Stimulated activated CD4-positive, alpha-beta T cell treated with anti-CD3 and anti-CD28 coated beads, TNF-alpha, amount 100 ng/mL, for 48 hours (primary cell): ENCODE results near the gene NOX5.

Experiments used
- DNase-seq, 3 donors: peaks; one replicate each; pipeline ENCODE4 v3.0.0-alpha.2; 2020; ENCODE audit warnings: low read depth in 3 of 3

The NOX5 gene

DNA sequence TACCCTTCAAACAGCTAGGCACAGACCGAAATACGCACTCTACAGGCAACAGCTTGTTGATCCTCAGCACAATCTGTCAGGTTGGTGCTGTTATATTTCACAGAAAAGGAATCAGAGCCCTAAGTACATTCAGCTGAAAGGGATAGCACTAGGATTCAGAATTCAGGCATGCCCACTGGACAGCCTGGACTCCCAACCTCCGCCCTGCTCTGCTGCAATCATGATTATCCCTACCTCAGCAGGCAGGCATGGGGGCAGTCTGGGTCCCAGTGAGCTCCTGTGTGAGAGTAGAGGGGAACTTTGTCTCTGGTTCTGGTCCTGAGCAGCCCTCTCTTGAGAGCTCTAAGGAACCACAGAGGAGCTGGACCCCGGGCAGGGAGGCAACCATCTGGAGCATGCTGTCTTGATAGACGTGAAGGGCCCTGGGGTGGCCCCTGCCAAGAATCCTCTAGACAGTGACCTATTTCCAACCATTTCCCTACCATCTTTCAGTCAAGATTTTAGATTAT lies 23.4 kb upstream of the NOX5 start:
- no peak for DNase-seq

DNA sequence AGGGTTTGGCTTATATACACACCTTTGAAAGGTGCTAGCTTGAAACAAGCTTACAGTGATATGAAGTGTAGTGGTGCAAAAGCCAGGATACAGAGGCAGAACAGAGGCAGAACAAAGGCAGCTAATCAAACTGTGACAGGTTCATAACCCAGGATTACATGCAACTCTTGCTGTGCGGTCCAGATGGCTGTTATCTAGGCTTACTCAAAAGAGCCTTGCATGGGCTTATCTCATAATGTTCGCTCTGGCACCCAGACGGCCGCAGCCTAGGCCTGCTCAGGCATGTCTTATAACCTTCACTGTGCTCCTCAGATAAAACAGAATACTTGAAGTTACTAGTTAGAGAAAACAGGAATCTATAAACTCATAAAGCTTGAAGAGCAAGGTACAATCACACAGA lies 22.8 kb upstream of the NOX5 start:
- DNase-seq = no peak

DNA sequence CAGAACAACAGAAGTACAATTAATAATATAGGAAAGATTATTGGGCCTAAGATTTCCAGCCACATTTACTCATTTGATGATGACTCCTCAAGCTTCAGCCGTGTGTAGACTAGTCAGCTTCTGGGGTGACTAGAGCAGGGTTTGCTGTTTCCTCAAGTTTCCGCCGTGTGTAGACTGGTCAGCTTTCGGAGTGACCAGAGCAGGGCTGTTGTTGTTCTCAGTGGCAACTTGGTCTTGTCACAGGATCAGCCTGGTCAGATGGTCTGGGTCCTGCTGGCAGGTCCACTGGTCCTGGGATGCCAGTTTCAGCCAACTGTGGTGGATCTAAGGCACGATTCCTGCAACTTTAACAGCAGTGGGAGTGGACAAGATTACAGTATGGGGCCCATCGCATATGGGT lies 21.8 kb upstream of the NOX5 start:
- DNase-seq = no peak

DNA sequence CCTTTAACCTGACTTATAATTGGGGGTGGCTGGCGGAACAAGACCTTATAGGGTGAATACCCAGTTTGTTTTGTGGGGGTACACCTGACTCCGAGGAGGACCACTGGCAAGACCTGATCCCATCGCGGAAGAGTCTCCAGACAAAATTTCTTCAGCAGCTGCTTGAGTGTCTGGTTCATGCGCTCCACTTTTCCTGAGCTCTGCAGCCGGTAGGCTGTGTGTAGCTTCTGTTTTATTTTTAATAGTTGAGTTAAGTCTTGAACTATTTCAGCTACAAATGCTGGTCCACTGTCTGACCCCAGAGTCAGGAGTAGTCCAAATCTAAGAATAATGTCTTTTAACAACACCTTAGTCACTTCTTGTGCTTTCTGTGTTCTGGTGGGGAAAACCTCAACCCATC lies 21.2 kb upstream of the NOX5 start:
- DNase-seq = no peak

DNA sequence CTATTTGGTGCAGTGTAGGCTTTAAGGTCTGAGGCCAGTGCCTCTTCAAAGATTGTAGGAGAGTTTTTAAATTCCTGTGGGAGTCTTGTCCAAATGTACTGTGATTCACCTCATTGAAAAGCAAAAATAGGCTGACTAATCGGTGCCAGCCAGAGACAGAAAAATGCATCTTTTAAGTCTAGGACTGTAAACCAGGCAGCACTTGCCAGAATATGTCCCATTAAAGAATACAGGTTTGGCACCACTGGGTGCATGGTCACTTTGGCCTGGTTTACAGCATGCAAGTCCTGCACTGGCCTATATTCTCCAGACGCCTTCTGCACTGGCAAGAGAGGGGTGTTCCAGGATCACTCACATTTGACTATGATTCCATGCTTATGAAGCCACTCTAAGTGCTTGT lies 20.3 kb upstream of the NOX5 start:
- no peak for DNase-seq

DNA sequence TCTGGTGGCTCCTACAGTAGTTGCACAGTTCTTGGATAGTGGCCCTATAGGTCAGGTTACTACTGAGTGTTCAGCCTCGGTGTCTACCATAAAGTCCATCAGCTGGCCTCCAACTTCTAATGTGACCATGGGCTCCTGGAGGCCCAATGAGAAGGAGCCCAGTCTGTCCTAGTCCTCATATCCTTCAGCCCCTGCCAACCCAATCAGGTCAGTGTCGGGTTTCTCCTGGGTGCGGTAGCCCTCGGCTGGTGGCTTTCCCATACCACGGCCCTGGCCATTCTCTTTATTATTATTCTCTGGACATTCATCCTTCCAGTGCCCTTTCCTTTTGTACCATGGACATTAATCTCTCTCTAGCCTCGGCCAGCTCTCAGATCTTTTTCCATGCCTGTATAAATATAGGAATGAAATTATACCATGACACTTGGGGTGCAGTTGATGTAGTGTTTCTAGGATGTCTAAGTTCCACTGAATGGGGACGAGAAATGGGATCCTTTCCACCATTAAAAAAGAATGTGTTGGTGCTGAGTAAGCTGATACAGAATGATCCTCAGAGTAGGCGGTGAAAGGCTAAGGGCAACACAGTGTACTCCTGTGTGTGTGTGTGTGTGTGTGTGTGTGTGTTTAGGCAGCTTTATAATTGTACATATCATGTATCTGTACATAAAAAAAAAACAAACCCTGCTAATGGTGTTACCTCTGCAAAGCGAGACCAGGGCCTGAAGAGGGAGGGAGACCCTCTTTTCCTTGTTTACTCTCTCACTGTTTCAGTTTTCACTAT lies 19.3 kb upstream of the NOX5 start:
- DNase-seq = no peak

DNA sequence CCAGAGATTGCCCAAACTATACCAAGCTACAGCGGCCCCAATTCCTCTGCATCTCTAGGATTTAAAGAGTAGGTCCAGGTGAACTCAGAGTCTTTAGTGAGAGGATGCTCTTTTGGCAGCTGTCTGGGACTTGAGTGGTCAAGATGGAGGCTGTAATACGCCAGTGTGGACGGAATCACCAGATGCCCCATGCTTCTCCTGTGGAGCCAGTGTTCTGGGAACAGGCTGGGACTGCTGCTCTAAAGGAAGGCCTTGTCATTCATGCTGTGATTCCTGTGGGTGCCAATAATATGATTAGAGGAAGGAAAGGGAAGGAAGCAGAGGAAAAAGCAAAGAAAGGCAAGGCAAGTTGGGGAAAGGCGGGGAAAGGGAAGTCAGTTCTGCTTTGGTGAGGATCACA lies 17.4 kb upstream of the NOX5 start:
- DNase-seq = no peak

DNA sequence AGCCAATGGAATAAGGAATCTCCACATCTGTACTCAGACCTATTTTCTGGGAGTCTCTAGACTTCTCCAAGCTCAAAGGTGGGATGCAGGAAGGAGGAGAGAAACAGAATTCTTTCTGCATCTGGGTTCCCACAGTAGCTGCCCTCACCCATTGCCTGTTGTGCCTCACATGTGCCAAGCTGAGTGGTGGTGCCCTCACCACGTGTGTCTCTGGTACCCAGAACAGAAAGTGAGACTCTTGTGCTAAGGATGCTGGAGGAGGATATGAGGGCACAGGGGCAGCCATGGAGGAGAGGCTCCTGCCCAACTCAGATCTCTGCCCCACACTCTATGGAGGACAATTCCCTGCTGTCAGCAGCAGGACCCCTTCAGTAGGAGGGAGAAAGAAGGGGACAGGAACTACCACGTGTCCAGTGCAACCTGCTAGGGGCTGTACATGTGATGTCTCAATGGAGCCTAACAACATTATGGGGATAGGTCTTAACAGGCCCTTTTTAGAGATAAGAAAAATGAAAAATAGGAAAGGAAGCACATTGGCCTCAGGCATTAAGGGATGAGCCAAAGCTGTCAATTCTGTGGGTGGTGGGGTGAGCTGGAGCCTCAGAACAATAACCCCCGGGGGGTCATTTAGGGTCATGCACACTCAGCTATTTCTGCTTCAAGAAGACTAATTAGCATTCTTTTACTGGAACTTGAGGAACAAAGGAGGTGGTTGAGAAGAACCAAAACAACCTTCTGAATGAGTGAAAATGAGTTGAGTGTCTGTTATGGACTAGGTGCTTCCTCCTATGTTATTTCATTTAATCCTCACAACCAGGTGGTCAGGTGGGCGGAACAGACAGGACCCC lies 16.3 kb upstream of the NOX5 start:
- DNase-seq = no peak

DNA sequence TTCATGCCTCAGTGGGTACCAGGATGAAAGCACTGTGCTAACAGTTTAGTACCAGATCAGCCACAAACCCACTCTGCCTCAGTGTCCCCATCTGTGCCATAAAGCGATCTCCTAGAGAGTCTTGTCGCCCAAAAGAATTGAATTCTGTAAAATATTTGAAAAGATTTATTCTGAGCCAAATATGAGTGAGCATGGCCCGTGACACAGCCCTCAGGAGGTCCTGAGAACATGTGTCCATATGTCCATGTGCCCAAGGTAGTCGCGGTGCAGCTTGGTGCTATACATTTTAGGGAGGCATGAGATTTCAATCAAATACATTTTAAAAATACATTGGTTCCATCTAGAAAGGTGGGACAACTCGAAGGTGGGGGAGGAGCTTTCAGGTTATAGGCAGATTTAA lies 15.4 kb upstream of the NOX5 start:
- DNase-seq = no peak

DNA sequence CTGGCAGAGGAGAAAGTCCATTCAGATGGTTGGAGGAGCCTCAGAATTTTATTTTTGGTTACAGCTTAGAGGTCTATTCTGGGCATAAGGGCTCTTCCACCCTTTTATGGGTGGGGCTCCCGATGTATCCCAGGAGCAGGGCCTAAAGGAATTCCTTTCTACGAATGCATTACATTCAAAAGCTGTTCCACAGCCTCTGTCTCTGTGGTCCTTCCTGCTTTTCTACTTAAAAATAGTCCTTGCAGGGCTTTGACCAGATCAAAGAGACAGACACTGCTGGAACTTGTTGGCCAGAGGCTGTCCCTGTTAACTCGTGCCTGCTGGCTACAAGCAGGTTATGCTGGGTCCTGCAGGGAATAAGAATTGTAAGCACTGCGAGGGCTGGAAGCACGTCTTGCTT lies 14.4 kb upstream of the NOX5 start:
- no peak for DNase-seq

DNA sequence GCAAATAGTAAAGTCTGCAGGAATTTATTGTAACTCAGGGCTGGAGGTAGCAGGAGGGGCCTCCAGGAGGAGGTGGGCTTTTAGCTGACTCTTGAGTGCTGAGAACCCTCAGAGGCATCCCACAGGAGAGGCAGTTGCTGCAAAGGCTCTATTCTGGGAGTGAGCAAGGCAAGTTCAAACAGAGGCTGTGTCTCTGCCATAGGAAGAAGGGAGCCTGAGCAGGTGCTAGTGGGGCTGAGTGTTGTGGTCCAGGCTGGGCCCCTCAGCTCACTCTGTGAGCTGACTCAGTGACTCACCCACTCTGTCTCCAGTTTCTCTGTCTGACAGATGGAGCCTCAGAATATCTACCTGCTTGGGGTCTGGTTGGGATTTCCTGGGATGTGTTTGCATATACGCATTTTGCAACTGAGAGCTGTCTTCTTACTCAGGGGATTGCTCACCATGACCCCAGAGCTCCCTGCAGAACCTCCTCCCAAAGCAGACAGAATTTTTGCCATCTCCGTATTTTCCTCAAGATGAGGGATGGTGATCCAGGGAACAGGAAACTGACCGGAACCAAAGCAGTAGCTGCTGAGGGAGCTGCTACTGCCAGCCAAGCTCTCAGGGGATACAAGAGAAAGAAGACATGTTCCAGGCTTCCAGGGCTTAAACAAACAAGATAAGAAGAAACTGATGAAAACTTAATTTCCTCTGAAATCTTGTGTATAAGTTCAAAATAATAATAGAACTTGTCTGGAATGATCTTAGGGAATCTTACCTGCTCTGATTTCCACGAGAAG lies 13.6 kb upstream of the NOX5 start:
- no peak for DNase-seq

DNA sequence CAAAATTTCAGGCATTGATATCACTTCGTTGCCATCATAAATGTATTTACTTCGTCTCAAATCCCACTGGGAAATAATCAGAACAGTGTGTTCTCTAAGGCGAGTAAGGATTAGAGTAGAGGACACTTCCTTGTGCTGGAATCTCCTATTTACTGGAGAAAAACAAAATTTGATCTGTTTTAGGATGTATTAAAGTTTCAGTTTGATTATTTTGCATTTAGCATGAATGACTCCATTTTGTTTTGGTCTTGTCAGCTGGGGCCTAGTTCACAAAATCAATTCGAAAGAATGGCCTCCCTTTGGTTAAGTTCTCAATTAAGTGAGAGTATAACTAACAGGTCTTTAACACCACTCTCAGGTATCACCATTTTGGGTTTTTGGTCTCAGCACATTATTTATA lies 11.7 kb upstream of the NOX5 start:
- DNase-seq = no peak

DNA sequence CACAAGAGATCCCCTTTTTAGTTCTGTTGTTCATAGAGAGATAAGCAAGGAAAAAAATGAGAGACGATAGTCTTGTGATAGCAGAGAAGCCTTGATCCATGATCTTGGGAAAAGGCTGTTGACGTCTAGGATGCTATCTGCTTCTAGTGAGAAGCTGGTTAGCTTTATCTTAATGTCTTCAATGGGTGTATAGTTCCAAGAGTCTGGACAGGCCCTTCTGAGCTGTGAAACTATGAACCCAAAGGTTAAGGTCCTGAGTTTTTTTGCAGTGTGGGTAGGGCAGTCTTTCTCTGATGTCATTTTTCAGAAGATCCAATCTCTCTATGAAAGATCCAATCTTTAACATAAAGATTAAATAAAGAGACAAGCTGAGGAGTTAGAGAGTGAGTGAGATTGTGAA lies 10.5 kb upstream of the NOX5 start:
- DNase-seq = no peak

DNA sequence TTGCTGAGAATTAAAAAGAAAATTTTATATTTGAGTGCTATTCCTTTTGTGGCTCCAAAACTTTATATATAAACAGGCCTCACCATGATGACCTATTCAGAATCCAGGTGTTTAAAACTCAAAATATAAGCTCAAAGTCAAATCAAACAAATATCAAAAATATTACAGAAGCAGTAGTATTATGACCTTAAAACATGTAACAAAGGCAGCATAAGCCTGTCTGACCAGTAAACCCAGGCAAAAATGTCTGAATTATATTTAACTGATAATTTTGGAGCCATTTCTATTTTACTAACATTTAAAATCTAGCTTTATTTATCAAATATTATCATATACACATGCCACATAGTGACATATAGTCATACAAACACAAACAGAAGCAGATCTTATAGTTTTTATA lies 6.4 kb upstream of the NOX5 start:
- DNase-seq = no peak

DNA sequence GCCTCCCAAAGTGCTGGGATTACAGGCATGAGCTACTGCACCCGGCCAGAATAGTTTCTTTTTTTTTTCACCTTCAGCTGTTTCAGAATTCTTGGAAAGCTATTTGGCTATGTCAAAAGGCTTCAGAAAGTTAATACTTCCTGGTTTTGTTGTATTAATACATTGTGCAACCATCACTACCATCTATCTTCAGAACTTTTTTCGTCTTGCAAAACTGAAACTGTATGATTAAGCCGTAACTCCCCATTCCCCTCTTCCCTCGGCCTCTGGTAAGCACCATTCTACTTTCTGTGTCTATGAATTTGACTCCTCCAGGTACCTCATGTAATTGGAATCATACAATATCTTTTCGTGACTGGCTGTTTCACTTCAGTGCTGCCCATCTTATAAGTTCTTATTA lies 5.2 kb upstream of the NOX5 start:
- no peak for DNase-seq

DNA sequence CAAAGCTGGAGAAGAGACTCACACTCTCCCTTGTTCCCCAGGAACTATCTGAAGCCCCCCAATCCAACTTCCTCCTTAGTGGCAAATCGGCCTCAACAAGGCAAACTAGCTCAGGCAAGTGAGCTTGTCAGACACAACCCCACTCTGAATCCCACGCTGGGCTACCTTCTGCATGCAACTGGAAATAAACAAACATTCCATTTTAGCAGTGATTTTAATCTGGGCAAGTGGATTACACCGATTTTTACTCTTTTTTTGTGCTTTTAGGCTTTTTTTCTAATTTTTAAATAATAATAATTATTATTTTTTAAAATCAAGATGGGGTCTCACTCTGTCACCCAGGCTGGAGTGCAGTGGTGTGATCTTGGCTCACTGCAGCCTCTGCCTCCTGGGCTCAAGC lies 2.9 kb upstream of the NOX5 start:
- no peak for DNase-seq

DNA sequence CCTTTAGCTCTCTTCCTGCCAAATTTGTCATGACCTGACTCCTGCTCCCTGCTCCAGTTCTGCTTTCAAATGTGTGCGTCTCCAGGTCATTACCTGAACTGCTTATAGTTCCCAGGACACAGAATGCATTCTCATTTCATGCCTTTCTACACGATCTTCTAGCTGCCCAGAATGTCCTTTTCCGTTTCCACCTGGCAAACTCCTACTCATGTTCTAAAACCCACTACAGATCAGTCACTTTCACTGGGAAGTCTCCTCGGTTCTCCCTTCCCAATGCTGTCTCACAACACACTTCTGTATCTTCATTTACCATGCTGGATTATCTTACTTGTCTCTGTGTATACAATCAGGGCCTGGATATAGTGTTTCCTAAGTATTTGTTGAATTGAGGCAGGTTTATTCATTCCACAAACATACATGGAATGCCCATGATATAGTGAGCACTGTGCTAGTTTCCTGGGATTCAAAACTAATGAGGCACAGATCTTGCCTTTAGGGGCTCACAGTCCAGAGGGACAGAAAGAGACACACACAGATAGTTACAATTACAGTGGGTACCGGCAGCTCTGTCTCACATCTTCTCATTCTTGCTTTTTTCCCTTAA lies 1.6 kb upstream of the NOX5 start:
- DNase-seq = no peak

DNA sequence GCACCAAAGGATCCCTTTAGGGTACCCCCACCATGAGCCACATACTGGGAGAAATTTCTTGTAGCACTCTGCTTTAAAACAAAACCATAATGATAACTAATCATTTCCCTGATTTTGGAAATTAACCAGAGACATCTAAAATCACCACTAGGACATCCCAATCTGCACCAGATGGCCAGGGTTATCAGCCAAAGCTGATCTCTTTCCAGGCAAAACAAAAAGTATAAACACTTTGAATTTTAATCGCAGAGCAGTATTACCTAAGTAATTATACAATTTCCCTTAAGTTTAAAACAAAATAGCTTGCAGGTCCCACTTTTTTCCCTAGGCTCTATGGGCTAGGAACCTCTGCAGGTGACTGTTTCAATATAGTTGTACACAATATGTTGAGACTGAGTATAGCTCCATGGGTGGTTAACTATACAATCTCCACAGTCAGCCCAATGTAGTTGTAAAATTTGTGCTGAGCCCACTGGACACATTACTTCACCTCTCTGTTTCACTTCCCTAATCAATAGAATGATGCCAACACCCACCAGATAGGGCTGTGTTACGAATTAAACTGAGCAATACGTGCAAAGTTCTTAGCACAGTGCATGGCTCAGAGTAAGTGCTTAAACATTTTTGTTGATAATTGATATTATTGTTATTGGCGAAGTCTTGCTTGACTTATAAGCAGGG lies 629 bp upstream of the NOX5 start:
- no peak for DNase-seq

DNA sequence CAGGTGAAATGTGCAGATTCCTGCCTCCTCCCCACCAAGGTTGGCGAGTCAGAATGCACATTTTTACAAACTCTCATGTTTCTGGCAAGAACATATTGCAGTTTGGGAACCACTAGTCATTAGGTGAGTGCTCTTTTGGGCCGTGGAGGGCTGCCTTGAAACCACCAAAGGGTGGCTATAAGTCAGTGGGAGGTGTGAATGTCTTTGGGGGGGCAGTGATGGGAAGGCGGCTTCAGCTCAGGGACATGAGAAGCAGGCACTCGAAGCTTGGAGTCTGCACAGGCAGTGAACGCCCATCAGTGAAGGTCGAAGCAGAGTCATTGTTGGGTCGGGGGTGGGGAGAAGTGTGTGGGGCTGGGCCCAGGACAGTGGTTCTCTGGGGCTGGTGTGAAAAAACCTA lies 1.1 kb downstream of the NOX5 start:
- no peak for DNase-seq

DNA sequence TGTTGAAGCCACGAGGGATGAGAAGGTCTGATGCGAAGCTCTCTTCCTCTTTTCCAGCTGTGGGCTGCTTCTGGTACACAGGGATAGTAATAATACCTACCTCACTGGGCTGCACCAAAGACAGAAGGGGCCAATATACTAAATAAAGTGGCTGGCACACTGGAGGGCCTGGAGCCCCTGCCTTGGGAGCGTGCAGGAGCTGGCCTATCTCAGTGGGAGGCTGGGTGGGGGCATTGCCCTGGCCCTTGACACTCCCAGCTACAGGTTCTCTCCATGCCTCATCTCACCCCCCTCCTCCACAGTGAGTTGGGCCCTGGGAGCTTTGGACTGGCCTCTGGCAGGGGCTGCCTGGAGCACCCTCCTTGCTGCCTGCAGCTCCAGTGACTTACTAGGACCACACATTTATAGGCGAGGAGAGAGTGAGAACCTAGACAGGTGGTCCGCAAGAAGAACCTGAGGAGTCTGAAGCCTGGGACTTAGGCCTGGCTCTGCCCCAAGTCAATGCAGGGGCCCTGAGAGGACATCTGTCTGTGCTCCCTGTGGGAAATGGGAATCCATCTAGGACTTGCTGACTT lies 1.6 kb downstream of the NOX5 start:
- DNase-seq = no peak

DNA sequence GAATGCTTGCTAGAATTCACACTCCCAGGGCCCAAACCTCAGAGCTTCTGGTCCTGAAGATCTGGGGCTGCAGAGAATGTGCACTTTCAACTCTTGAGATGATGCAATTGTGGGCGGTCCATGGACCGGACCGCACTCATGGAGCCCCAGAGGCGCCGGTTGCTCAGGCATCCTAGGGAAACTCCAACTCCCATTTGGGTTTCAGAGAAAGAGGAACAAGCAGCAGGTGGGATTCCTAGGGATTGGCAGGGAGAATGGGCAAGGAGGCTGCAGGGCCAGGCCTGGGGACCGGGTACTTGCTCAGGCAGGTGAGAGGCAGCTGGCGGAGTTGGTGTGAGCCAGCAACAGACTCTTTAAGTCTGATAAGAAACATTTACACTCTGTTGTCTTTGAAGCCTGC lies 3.5 kb downstream of the NOX5 start:
- no peak for DNase-seq
